ENCODE measurements around the gene MLLT3. TPM values are rescaled to one million over a fixed set of nuclear protein-coding genes. Genes with fewer than 3 reads are reported as not detected.

The MLLT3 gene
- total RNA-seq, 1 donor from 2014 or later: 14.6 TPM

- intact Hi-C loops (cut with DNase I): no loop called here
- DNase-seq (ENCODE audit: missing footprints): no peak
Observed at GRCh38 chr9:20568400-20568799, 53.9 kb downstream of the MLLT3 start.

GRCh38 chr9:20566401-20566800, 55.9 kb downstream of the MLLT3 start:
- ATAC-seq (no peak), DNase-seq (ENCODE audit: missing footprints) (no peak)
- intact Hi-C loops (cut with DNase I): no loop called here

More at GRCh38 chr9:20568400-20568799, 53.9 kb downstream of the MLLT3 start:
- ATAC-seq: no peak

- intact Hi-C loops (cut with DNase I): loop anchor here (5.0 kb wide), 1 partner anchor 38 kb away; no protein-coding TSS in a partner anchor
- no peak for ATAC-seq
- no peak for DNase-seq (ENCODE audit: missing footprints)
Observed at GRCh38 chr9:20564650-20565049, 57.6 kb downstream of the MLLT3 start.

- DNase-seq (ENCODE audit: missing footprints): no peak
- intact Hi-C loops (cut with DNase I): loop anchor here (5.0 kb wide), 1 partner anchor 38 kb away; no protein-coding TSS in a partner anchor
- ATAC-seq: no peak
Observed at GRCh38 chr9:20563917-20564316, 58.4 kb downstream of the MLLT3 start.

GRCh38 chr9:20562051-20562450, 60.2 kb downstream of the MLLT3 start:
- no peak for DNase-seq (ENCODE audit: missing footprints)
- ATAC-seq: no peak
- intact Hi-C loops (cut with DNase I): loop anchor here (5.0 kb wide), 1 partner anchor 40 kb away; no protein-coding TSS in a partner anchor

GRCh38 chr9:20561531-20561930, 60.8 kb downstream of the MLLT3 start:
- ATAC-seq (no peak), DNase-seq (ENCODE audit: missing footprints) (no peak)
- intact Hi-C loops (cut with DNase I): loop anchor here (5.0 kb wide), 1 partner anchor 41 kb away; no protein-coding TSS in a partner anchor

- intact Hi-C loops (cut with DNase I): no loop called here
- DNase-seq (ENCODE audit: missing footprints) (no peak), ATAC-seq (no peak)
Observed at GRCh38 chr9:20559231-20559890, 62.9 kb downstream of the MLLT3 start.

GRCh38 chr9:20558566-20559016, 63.7 kb downstream of the MLLT3 start:
- intact Hi-C loops (cut with DNase I): no loop called here
- peak; percentile 34 for ATAC-seq
- no peak for DNase-seq (ENCODE audit: missing footprints)

- no peak for DNase-seq (ENCODE audit: missing footprints)
- intact Hi-C loops (cut with DNase I): no loop called here
- ATAC-seq: no peak
Observed at GRCh38 chr9:20557890-20558565, 64.3 kb downstream of the MLLT3 start.

- no peak for DNase-seq (ENCODE audit: missing footprints)
- intact Hi-C loops (cut with DNase I): no loop called here
- no peak for ATAC-seq
Observed at GRCh38 chr9:20557285-20557684, 65.0 kb downstream of the MLLT3 start.

GRCh38 chr9:20553558-20554149, 68.6 kb downstream of the MLLT3 start:
- no peak for DNase-seq (ENCODE audit: missing footprints)
- intact Hi-C loops (cut with DNase I): loop anchor here (5.0 kb wide), 1 partner anchor 69 kb away; the partner anchor contains the start of gene MLLT3
- no peak for ATAC-seq

- ATAC-seq (no peak), DNase-seq (ENCODE audit: missing footprints) (no peak)
- intact Hi-C loops (cut with DNase I): loop anchor here (5.0 kb wide), 1 partner anchor 69 kb away; the partner anchor contains the start of gene MLLT3
Observed at GRCh38 chr9:20552874-20553557, 69.3 kb downstream of the MLLT3 start.

GRCh38 chr9:20551835-20552234, 70.5 kb downstream of the MLLT3 start:
- intact Hi-C loops (cut with DNase I): loop anchor here (5.0 kb wide), 1 partner anchor 70 kb away; the partner anchor contains the start of gene MLLT3
- no peak for ATAC-seq
- DNase-seq (ENCODE audit: missing footprints): no peak

- no peak for ATAC-seq
- intact Hi-C loops (cut with DNase I): loop anchor here (5.0 kb wide), 1 partner anchor 71 kb away; the partner anchor contains the start of gene MLLT3
- no peak for DNase-seq (ENCODE audit: missing footprints)
Observed at GRCh38 chr9:20551236-20551635, 71.1 kb downstream of the MLLT3 start.

- ATAC-seq (no peak), DNase-seq (ENCODE audit: missing footprints) (no peak)
- intact Hi-C loops (cut with DNase I): loop anchor here (5.0 kb wide), 1 partner anchor 72 kb away; the partner anchor contains the start of gene MLLT3
Observed at GRCh38 chr9:20550326-20550725, 72.0 kb downstream of the MLLT3 start.

GRCh38 chr9:20549053-20549452, 73.2 kb downstream of the MLLT3 start:
- ATAC-seq (no peak), DNase-seq (ENCODE audit: missing footprints) (no peak)
- intact Hi-C loops (cut with DNase I): no loop called here

- no peak for DNase-seq (ENCODE audit: missing footprints)
- ATAC-seq: no peak
- intact Hi-C loops (cut with DNase I): no loop called here
Observed at GRCh38 chr9:20545023-20545622, 77.2 kb downstream of the MLLT3 start.

GRCh38 chr9:20540169-20540863, 82.0 kb downstream of the MLLT3 start:
- intact Hi-C loops (cut with DNase I): no loop called here

More at GRCh38 chr9:20540169-20540863, 82.0 kb downstream of the MLLT3 start:
- DNase-seq (ENCODE audit: missing footprints): no peak
- no peak for ATAC-seq
